GM12878 (cell line): ENCODE data around the gene MRRF. TPM values are rescaled to one million over a fixed set of nuclear protein-coding genes. Genes with fewer than 3 reads are reported as not detected.
A peak's percentile ranks its signal among the peaks of the same experiment; 100 is the strongest.

Experiments
- ATAC-seq: fragments of 200-7000 bp; cut with Tn5 transposase; 3 replicates; pipeline ENCODE4 v1.9.1; 2020; ENCODE audit warnings: mild to moderate bottlenecking, moderate library complexity
- BruUV-seq: library from RNA; stranded (reverse); fragments of 400-500 nt; replicated peaks from 2 replicates; lab custom pipeline; 2021; lab: Mats Ljungman, UMichigan
- CTCF ChIA-PET: fragments of 300-600 bp; sonication (Branson Sonifier 250); formaldehyde crosslinking; extraction: SDS; loops from one replicate; lab custom pipeline; 2021; ENCODE audit warnings: inconsistent platforms; lab: Yijun Ruan, JAX
- POLR2A ChIA-PET: fragments of 350-600 bp; formaldehyde crosslinking; extraction: SDS; loops from one replicate; lab custom pipeline; 2021; ENCODE audit warnings: inconsistent platforms; lab: Charles Lee
- RAD21 ChIA-PET: fragments of 300-600 bp; sonication (Branson Sonifier 250); formaldehyde crosslinking; loops from one replicate; lab custom pipeline; 2023; ENCODE audit warnings: antibody characterized with exemption; ENCODE audit not compliant: unreplicated experiment; lab: Charles Lee
- SMC1A ChIA-PET: fragments of 300-600 bp; sonication (Branson Sonifier 250); formaldehyde crosslinking; loops from one replicate; lab custom pipeline; 2023; ENCODE audit not compliant: unreplicated experiment, uncharacterized antibody; lab: Charles Lee
- DNase-seq: peaks from one replicate; pipeline ENCODE4 v3.0.0-alpha.2; 2011; ENCODE audit warnings: low read depth, low spot score
- FAIRE-seq: peaks from 3 replicates; lab custom pipeline; 2011; peaks lifted over from hg19 to GRCh38; lab: Jason Lieb, UNC
- H2AFZ ChIP-seq: 2 replicates; pipeline ENCODE4 v1.6.0; 2011; ENCODE audit warnings: low read depth, low read length, control low read depth; ENCODE audit not compliant: control insufficient read depth
- H3K27ac ChIP-seq: 2 replicates; pipeline ENCODE4 v1.5.1; 2011; ENCODE audit warnings: control low read depth; ENCODE audit not compliant: control insufficient read depth, insufficient read depth
- H3K27me3 ChIP-seq, 2 experiments: replicated peaks in 1 of 2; 2 replicates each; pipeline versions ENCODE4 v1.6.0 to v1.6.1; 2011; ENCODE audit warnings: low read length in 1 of 2; ENCODE audit not compliant: control insufficient read depth in 2 of 2, insufficient read depth in 2 of 2
- H3K36me3 ChIP-seq, 2 experiments: 2 replicates each; pipeline ENCODE4 v1.5.1; 2011; ENCODE audit warnings: low read length in 1 of 2; ENCODE audit not compliant: control insufficient read depth in 2 of 2, insufficient read depth in 2 of 2
- H3K4me1 ChIP-seq: 2 replicates; pipeline ENCODE4 v1.6.1; 2011; ENCODE audit warnings: mild to moderate bottlenecking, low read length, moderate library complexity, mixed read lengths; ENCODE audit not compliant: control insufficient read depth, insufficient read depth
- H3K4me2 ChIP-seq: 2 replicates; pipeline ENCODE4 v1.6.0; 2011; ENCODE audit warnings: control low read depth; ENCODE audit not compliant: control insufficient read depth, insufficient read depth
- H3K4me3 ChIP-seq: fragments of 200-600 bp; sonication (generic); 2 replicates; pipeline ENCODE4 v1.5.1; 2016
- H3K79me2 ChIP-seq: 2 replicates; pipeline ENCODE4 v1.6.0; 2011; ENCODE audit warnings: low read length; ENCODE audit not compliant: control insufficient read depth, insufficient read depth
- H3K9ac ChIP-seq: 2 replicates; pipeline ENCODE4 v1.8.0; 2011; ENCODE audit warnings: low read length, control low read depth, mixed read lengths; ENCODE audit not compliant: control insufficient read depth, insufficient read depth
- H3K9me3 ChIP-seq: replicated peaks from 3 replicates; pipeline ENCODE4 v1.5.1; 2011; ENCODE audit warnings: mild to moderate bottlenecking, low read length; ENCODE audit not compliant: control insufficient read depth, insufficient read depth
- H4K20me1 ChIP-seq: 2 replicates; pipeline ENCODE4 v1.6.0; 2011; ENCODE audit not compliant: control insufficient read depth, insufficient read depth
- CHD2 ChIP-seq: IDR thresholded peaks from 2 replicates; pipeline ENCODE4 v1.6.1; 2011; ENCODE audit warnings: low read depth, low read length, improper control_type of control experiment, borderline replicate concordance
- ESRRA ChIP-seq: IDR thresholded peaks from 2 replicates; pipeline ENCODE4 v1.6.1; 2012; ENCODE audit warnings: mild to moderate bottlenecking, low read length, improper control_type of control experiment
- HDAC6 ChIP-seq: fragments of 200-600 bp; sonication (generic); IDR thresholded peaks from one replicate; pipeline ENCODE4 v1.8.0; 2017; ENCODE audit warnings: antibody characterized with exemption; ENCODE audit not compliant: unreplicated experiment
- PAX5 ChIP-seq: IDR thresholded peaks from 2 replicates; pipeline ENCODE4 v1.6.1; 2011; ENCODE audit warnings: low read depth, low read length, borderline replicate concordance
- PKNOX1 ChIP-seq: fragments of 450-650 bp; IDR thresholded peaks from 2 replicates; pipeline ENCODE4 v1.6.1; 2016; ENCODE audit warnings: mild to moderate bottlenecking
- POU2F2 ChIP-seq: IDR thresholded peaks from 3 replicates; pipeline ENCODE4 v1.6.1; 2011; ENCODE audit warnings: low read depth, mild to moderate bottlenecking, low read length, borderline replicate concordance
- SIX5 ChIP-seq: IDR thresholded peaks from 2 replicates; pipeline ENCODE4 v1.6.1; 2011; ENCODE audit warnings: mild to moderate bottlenecking, low read depth, low read length, moderate library complexity; ENCODE audit not compliant: severe bottlenecking
- SMAD1 ChIP-seq: fragments of 450-650 bp; IDR thresholded peaks from 2 replicates; pipeline ENCODE4 v1.6.1; 2018; ENCODE audit warnings: mild to moderate bottlenecking, low read depth; ENCODE audit not compliant: partially characterized antibody
- SRF ChIP-seq, 2 experiments: IDR thresholded peaks; 2 replicates each; pipeline ENCODE4 v1.6.1; 2011; ENCODE audit warnings: low read depth in 2 of 2, low read length in 2 of 2, mild to moderate bottlenecking in 1 of 2, moderate library complexity in 1 of 2
- WGBS: methylation state at CpG from one replicate; pipeline ENCODE4 v1.1.6; 2016; ENCODE audit warnings: low lambda C conversion rate; ENCODE audit not compliant: insufficient replicate concordance, insufficient coverage; ENCODE audit errors: missing lambda C conversion rate; 5-methylcytosine and 5-hydroxymethylcytosine counted together
- in situ Hi-C: fragments of 300-500 bp; cut with MboI; formaldehyde crosslinking; loops from 9 replicates; pipeline ENCODE4 v1.14.3; 2018; ENCODE audit warnings: mixed read lengths
- intact Hi-C: fragments of 100-400 bp; cut with micrococcal nuclease; formaldehyde crosslinking; loops from one replicate; pipeline ENCODE4 v1.14.2; 2022; ENCODE audit not compliant: unreplicated experiment
- polyA plus RNA-seq, 11 experiments: library from polyadenylated mRNA; depleted of rRNA in 4 of 11; unstranded in 6 of 11; stranded (reverse) in 5 of 11; fragments of >200 nt; fragmentation: Nextera tagmentation in 4 of 11; fragmentation: Illumina TruSeq in 1 of 11; extraction: Ambion mirVana in 4 of 11; extraction: Trizol in 1 of 11; gene quantifications; 1 replicate in 1 of 11; 2 replicates in 10 of 11; pipeline versions ENCODE4 v1.2.1 to v1.2.3, GENCODE V29; 2011 to 2016; ENCODE audit warnings: inconsistent platforms in 2 of 11, missing spikeins in 2 of 11, low read depth in 1 of 11
- total RNA-seq, 4 experiments: library from RNA; depleted of rRNA in 3 of 4; stranded (reverse); fragments of >200 nt in 3 of 4; fragmentation: Illumina TruSeq in 1 of 4; extraction: Trizol in 1 of 4; gene quantifications; 2 replicates each; pipeline versions ENCODE4 v1.2.1 to v1.2.3, GENCODE V29; 2013 to 2021
- TF ChIP-seq, protein P1 (sequence below): IDR thresholded peaks from 2 replicates; pipeline ENCODE4 v1.6.1; 2012; ENCODE audit warnings: mild to moderate bottlenecking, low read depth, low read length
- TF ChIP-seq, protein P2 (sequence below): IDR thresholded peaks from 2 replicates; pipeline ENCODE4 v1.6.1; 2011; ENCODE audit warnings: low read depth, low read length, improper control_type of control experiment, borderline replicate concordance
- TF ChIP-seq, protein P3 (sequence below): IDR thresholded peaks from 2 replicates; pipeline ENCODE4 v1.6.1; 2011; ENCODE audit warnings: mild to moderate bottlenecking, low read depth, low read length, moderate library complexity; ENCODE audit not compliant: insufficient replicate concordance

MRRF gene
- total and polyA plus RNA-seq, 10 of the 15 experiments (the other 5 are each of a cell fraction or from before 2014, with no cell fraction given) = 64.8 to 112 (median 76.4) TPM

DNA sequence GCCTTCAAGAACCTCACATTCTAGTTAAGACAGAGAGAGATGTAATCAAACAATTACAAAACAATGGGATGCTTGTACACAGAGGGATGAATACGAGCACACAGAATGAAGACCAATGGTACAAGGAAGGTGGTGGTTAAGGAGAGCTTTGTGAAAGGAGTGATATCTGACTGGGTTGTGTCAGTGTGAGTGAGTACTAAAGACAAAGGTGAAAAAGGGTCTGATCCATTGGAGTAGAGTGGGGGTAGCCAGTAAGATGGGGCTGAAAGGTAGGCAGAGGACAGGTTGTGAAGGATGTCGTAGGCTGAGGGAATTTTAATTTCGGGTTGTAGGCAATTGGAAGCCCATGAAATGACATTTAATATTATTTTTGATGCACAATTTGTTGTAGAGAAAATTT is 9.9 kb upstream of the MRRF start:
- CTCF ChIA-PET = interaction anchor here (1.1 kb wide), 1 partner anchor 156 kb away, joined by 3 read pairs; no protein-coding TSS in a partner anchor
- intact Hi-C loops (no loop called here), in situ Hi-C loops (no loop called here)
- no peak for DNase-seq
- H3K4me1 ChIP-seq = no peaks in the 10 kb centered on the region
- H2AFZ ChIP-seq = no peak overlapping the region
- H3K9ac ChIP-seq = no peak overlapping the region
- H3K27ac ChIP-seq = no peak overlapping the region
- H3K4me3 ChIP-seq = no peak overlapping the region
- POLR2A ChIA-PET = no interaction called here
- no TSS peak for BruUV-seq
- no peaks in the 10 kb centered on the region for H3K9me3 ChIP-seq
- no peaks in the 10 kb centered on the region for H4K20me1 ChIP-seq
- no peaks in the 10 kb centered on the region; the same call in 1 of the 2 replicates for H3K79me2 ChIP-seq
- peaks cover 2 to 18% of the 10 kb centered on the region in 2 experiments; a peak in 3 of 4 replicates for H3K36me3 ChIP-seq
- FAIRE-seq = peak; percentile 61
- H3K4me2 ChIP-seq = no peak overlapping the region
- H3K27me3 ChIP-seq = no peaks in the 10 kb centered on the region
- TF ChIP-seq SMAD1 (no peak), CHD2 (no peak), PAX5 (no peak), POU2F2 (no peak), HDAC6 (no peak), SIX5 (no peak), ESRRA (no peak), PKNOX1 (no peak), SRF (IDR thresholded peaks at IDR 0.05; ENCODE audit: low read depth in 2 of 2, low read length in 2 of 2) (no peak)
- TF ChIP-seq, protein P1, sequence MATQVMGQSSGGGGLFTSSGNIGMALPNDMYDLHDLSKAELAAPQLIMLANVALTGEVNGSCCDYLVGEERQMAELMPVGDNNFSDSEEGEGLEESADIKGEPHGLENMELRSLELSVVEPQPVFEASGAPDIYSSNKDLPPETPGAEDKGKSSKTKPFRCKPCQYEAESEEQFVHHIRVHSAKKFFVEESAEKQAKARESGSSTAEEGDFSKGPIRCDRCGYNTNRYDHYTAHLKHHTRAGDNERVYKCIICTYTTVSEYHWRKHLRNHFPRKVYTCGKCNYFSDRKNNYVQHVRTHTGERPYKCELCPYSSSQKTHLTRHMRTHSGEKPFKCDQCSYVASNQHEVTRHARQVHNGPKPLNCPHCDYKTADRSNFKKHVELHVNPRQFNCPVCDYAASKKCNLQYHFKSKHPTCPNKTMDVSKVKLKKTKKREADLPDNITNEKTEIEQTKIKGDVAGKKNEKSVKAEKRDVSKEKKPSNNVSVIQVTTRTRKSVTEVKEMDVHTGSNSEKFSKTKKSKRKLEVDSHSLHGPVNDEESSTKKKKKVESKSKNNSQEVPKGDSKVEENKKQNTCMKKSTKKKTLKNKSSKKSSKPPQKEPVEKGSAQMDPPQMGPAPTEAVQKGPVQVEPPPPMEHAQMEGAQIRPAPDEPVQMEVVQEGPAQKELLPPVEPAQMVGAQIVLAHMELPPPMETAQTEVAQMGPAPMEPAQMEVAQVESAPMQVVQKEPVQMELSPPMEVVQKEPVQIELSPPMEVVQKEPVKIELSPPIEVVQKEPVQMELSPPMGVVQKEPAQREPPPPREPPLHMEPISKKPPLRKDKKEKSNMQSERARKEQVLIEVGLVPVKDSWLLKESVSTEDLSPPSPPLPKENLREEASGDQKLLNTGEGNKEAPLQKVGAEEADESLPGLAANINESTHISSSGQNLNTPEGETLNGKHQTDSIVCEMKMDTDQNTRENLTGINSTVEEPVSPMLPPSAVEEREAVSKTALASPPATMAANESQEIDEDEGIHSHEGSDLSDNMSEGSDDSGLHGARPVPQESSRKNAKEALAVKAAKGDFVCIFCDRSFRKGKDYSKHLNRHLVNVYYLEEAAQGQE = no peak
- TF ChIP-seq, protein P2, sequence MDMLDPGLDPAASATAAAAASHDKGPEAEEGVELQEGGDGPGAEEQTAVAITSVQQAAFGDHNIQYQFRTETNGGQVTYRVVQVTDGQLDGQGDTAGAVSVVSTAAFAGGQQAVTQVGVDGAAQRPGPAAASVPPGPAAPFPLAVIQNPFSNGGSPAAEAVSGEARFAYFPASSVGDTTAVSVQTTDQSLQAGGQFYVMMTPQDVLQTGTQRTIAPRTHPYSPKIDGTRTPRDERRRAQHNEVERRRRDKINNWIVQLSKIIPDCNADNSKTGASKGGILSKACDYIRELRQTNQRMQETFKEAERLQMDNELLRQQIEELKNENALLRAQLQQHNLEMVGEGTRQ = no peak
- TF ChIP-seq, protein P3, sequence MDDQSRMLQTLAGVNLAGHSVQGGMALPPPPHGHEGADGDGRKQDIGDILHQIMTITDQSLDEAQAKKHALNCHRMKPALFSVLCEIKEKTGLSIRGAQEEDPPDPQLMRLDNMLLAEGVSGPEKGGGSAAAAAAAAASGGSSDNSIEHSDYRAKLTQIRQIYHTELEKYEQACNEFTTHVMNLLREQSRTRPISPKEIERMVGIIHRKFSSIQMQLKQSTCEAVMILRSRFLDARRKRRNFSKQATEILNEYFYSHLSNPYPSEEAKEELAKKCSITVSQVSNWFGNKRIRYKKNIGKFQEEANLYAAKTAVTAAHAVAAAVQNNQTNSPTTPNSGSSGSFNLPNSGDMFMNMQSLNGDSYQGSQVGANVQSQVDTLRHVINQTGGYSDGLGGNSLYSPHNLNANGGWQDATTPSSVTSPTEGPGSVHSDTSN = no peak
- no peak for ATAC-seq
- 84% methylated on average over 3 of the region's 3 CpGs for WGBS
- SMC1A ChIA-PET = no interaction called here
- RAD21 ChIA-PET = no interaction called here
